Body of pancreas (tissue), 4 donors: ENCODE measurements around the gene GRIN2D.

Source experiments
- POLR2A ChIP-seq, 3 donors: fragments of 450-650 bp; IDR thresholded peaks; one replicate each; pipeline ENCODE4 v1.6.1; 2016; ENCODE audit warnings: antibody characterized with exemption in 3 of 3, mild to moderate bottlenecking in 2 of 3
- TF ChIP-seq, protein P1 (sequence below), 7 experiments: fragments of 450-650 bp in 4 of 7; fragments of 200-600 bp in 3 of 7; sonication (generic) in 3 of 7; IDR thresholded peaks; one replicate each; pipeline ENCODE4 v1.5.1; 2016 to 2019; ENCODE audit warnings: antibody characterized with exemption in 7 of 7

- TF ChIP-seq, protein P1, sequence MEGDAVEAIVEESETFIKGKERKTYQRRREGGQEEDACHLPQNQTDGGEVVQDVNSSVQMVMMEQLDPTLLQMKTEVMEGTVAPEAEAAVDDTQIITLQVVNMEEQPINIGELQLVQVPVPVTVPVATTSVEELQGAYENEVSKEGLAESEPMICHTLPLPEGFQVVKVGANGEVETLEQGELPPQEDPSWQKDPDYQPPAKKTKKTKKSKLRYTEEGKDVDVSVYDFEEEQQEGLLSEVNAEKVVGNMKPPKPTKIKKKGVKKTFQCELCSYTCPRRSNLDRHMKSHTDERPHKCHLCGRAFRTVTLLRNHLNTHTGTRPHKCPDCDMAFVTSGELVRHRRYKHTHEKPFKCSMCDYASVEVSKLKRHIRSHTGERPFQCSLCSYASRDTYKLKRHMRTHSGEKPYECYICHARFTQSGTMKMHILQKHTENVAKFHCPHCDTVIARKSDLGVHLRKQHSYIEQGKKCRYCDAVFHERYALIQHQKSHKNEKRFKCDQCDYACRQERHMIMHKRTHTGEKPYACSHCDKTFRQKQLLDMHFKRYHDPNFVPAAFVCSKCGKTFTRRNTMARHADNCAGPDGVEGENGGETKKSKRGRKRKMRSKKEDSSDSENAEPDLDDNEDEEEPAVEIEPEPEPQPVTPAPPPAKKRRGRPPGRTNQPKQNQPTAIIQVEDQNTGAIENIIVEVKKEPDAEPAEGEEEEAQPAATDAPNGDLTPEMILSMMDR (IDR thresholded peaks at IDR 0.05): no peak
- TF ChIP-seq POLR2A (IDR thresholded peaks at IDR 0.05): no peak
Observed at GRCh38 chr19:48401287-48401686, 7.8 kb downstream of the GRIN2D start.
